ENCODE data around the gene KIF5A. TPM values are rescaled to one million over a fixed set of nuclear protein-coding genes. Genes with fewer than 3 reads are reported as not detected.

The KIF5A gene
- total RNA-seq, 2 experiments from 2014 or later: 0.64 to 0.89 TPM

DNA sequence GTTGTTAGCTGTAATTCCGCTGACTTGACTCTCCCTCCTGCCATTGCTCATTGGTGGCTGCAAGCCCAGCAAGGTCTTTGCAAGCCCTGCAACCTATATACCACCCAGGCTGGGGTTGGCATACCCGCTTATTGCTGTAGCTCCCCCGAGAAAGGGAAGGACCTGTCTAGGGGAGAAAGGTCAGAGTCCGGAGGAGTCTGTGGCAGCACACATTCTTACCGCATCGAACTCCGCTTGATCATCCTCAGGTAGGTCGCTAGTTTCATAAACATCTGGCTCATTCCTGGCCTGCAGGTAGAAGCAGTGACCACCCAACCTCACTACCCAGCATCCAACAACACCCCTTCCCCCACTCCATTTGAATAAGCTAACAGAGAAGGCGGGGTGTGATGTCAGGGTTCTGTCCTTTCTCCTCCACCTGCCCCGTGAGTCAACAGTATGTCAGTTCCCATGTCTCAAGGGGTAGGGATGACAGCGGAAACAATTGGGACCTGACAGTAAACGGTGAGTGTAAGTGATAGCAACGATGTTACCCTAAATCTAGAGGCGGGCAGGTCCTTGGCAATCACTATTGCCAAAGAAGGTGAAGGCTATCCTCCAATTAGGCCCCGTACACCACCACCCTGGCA is 3.9 kb upstream of the KIF5A start:
- H3K36me3 Mint-ChIP-seq (ENCODE audit: low read depth): peaks cover 16% of the 10 kb centered on the region
- DNase-seq: no peak
- H3K4me3 Mint-ChIP-seq: peak overlapping the region; percentile 92
- H3K9me3 Mint-ChIP-seq: no peaks in the 10 kb centered on the region
- peaks cover 51% of the 10 kb centered on the region for H3K4me1 Mint-ChIP-seq
- peak overlapping the region; percentile 93 for H3K27ac Mint-ChIP-seq
- H3K27me3 Mint-ChIP-seq: peaks cover 14% of the 10 kb centered on the region
- CTCF ChIA-PET: interaction anchor here (0.8 to 1.9 kb wide), 8 partner anchors 13 to 126 kb away, joined by 3 to 6 read pairs (median 3); partner anchors contain the start of gene GLI1
- POLR2A ChIA-PET: interaction anchor here (1.0 kb wide), 1 partner anchor 22 kb away, joined by 3 read pairs; no protein-coding TSS in a partner anchor

GRCh38 chr12:57546438-57547287 is 3.2 kb upstream of the KIF5A start, which contains the start of gene DCTN2:
TSS of gene DCTN2 (minus strand) at chr12:57547192. CDS start at chr12:57547063, 129 bp downstream.
- H3K36me3 Mint-ChIP-seq (ENCODE audit: low read depth): peaks cover 12% of the 10 kb centered on the region
- peaks cover 51% of the 10 kb centered on the region for H3K4me1 Mint-ChIP-seq
- ChIA-PET CTCF (interaction anchor here (0.8 to 1.9 kb wide), 9 partner anchors 15 to 125 kb away, joined by 3 to 6 read pairs (median 3); partner anchors contain the start of gene GLI1), POLR2A (interaction anchor here (1.0 kb wide), 1 partner anchor 23 kb away, joined by 3 read pairs; no protein-coding TSS in a partner anchor)
- H3K4me3 Mint-ChIP-seq: peak within 1 kb of the TSS; percentile 92
- H3K27me3 Mint-ChIP-seq: peaks cover 14% of the 10 kb centered on the region
- H3K9me3 Mint-ChIP-seq: no peaks in the 10 kb centered on the region
- peak; percentile 97 for DNase-seq
- peak within 1 kb of the TSS; percentile 93 for H3K27ac Mint-ChIP-seq

GRCh38 chr12:57547288-57548012 is 2.4 kb upstream of the KIF5A start:
- CTCF ChIA-PET: interaction anchor here (1.0 to 1.3 kb wide), 4 partner anchors 17 to 73 kb away, joined by 3 read pairs; no protein-coding TSS in a partner anchor
- Mint-ChIP-seq H3K9me3 (no peaks in the 10 kb centered on the region), H3K4me1 (peaks cover 51% of the 10 kb centered on the region), H3K36me3 (ENCODE audit: low read depth) (peaks cover 9% of the 10 kb centered on the region), H3K4me3 (peak overlapping the region; percentile 92), H3K27ac (peak overlapping the region; percentile 93), H3K27me3 (peaks cover 14% of the 10 kb centered on the region)
- no peak for DNase-seq
- POLR2A ChIA-PET: interaction anchor here (1.0 kb wide), 1 partner anchor 23 kb away, joined by 3 read pairs; no protein-coding TSS in a partner anchor

DNA sequence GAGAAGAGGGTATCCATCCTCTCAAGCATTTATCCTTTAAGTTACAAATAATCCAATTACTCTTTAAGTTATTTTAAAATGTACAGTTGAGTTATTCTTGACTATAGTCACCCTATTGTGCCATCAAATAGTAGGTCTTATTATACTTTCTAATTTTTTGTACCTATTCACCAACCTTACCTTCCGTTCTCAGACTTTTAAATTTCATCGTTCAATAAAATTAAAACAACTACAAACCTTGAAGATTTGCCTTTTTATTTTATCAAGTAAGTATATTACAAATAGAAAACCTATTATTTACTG is 1.9 kb upstream of the KIF5A start:
- H3K27me3 Mint-ChIP-seq: peaks cover 14% of the 10 kb centered on the region
- peaks cover 51% of the 10 kb centered on the region for H3K4me1 Mint-ChIP-seq
- H3K4me3 Mint-ChIP-seq: peak overlapping the region; percentile 92
- ChIA-PET CTCF (no interaction called here), POLR2A (no interaction called here)
- DNase-seq: no peak
- no peaks in the 10 kb centered on the region for H3K9me3 Mint-ChIP-seq
- peaks cover 9% of the 10 kb centered on the region for H3K36me3 Mint-ChIP-seq (ENCODE audit: low read depth)
- H3K27ac Mint-ChIP-seq: no peak overlapping the region

DNA sequence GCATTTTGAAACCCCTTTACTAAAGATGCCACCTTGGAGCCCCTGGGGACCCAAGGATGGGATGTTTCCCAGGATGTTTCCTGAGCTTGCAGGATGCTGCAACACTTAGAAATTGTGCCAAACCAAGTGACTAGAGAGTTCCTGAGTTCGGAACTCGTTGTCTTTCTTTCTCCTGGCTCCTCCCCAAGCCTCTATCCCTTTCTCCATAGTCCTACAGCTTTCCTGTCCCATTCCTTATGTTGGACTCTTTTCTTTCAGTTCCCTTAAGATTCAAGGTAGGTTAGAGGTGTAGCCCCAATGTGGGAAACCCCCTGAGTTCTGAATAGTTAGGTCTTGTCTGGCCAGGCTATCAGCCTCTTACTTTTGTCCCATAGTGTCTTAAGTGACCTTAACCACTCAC is 1.4 kb upstream of the KIF5A start:
- CTCF ChIA-PET: interaction anchor here (0.6 kb wide), 1 partner anchor 82 kb away, joined by 4 read pairs; no protein-coding TSS in a partner anchor
- Mint-ChIP-seq H3K4me3 (no peak overlapping the region), H3K27me3 (peaks cover 14% of the 10 kb centered on the region), H3K36me3 (ENCODE audit: low read depth) (peaks cover 9% of the 10 kb centered on the region), H3K9me3 (no peaks in the 10 kb centered on the region), H3K27ac (no peak overlapping the region), H3K4me1 (peaks cover 49% of the 10 kb centered on the region)
- POLR2A ChIA-PET: no interaction called here
- DNase-seq: no peak

GRCh38 chr12:57549203-57549908 is 488 bp upstream of the KIF5A start:
- CTCF ChIA-PET: interaction anchor here (0.6 kb wide), 1 partner anchor 81 kb away, joined by 4 read pairs; no protein-coding TSS in a partner anchor
- DNase-seq: no peak
- Mint-ChIP-seq H3K4me1 (peaks cover 42% of the 10 kb centered on the region), H3K27me3 (peaks cover 14% of the 10 kb centered on the region), H3K9me3 (no peaks in the 10 kb centered on the region), H3K27ac (no peak overlapping the region), H3K36me3 (ENCODE audit: low read depth) (peaks cover 9% of the 10 kb centered on the region), H3K4me3 (peak overlapping the region; percentile 56)
- POLR2A ChIA-PET: no interaction called here

GRCh38 chr12:57550641-57551549 is 1.1 kb downstream of the KIF5A start:
- DNase-seq: no peak
- peaks cover 14% of the 10 kb centered on the region for H3K27me3 Mint-ChIP-seq
- no peaks in the 10 kb centered on the region for H3K9me3 Mint-ChIP-seq
- H3K4me1 Mint-ChIP-seq: peaks cover 29% of the 10 kb centered on the region
- H3K27ac Mint-ChIP-seq: peak overlapping the region; percentile 20
- peak overlapping the region; percentile 52 for H3K4me3 Mint-ChIP-seq
- H3K36me3 Mint-ChIP-seq (ENCODE audit: low read depth): no peaks in the 10 kb centered on the region
- CTCF ChIA-PET: no interaction called here
- POLR2A ChIA-PET: no interaction called here

DNA sequence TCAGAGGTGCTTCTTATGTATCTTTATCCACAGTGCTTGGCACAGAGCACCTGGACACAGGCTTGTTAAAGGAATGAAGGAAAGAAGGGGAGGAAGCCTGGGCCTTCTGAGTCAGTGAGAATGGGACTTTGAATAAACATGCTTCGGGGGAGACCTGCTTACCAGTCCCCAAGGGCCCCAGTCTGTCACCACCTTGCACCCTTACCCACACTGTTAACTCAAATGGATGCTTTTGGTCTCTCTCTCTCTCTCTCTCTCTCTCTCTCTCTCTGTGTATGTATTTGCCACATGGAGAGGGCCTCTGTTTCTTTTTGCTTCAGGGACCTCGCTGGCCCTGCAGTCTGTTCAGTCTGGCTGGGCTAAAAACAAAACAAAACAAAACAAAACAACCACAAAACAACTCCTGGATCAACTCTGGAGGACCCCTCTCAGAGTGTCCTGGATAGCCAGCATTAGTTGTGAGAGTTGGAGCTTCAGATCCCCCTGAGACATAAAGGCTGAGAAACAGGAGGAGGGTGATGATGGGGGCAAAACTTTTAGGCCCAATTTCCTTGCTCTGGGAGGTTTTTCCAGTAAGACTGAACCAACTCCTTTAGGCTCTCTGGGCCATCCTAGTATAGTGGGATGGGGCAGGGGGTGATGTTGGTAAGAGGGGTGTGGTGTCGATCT is 1.9 kb downstream of the KIF5A start:
- DNase-seq: no peak
- H3K27ac Mint-ChIP-seq: no peak overlapping the region
- ChIA-PET POLR2A (no interaction called here), CTCF (interaction anchor here (0.5 to 1.0 kb wide), 2 partner anchors 14 to 221 kb away, joined by 3 read pairs; no protein-coding TSS in a partner anchor)
- peaks cover 22% of the 10 kb centered on the region for H3K4me1 Mint-ChIP-seq
- H3K4me3 Mint-ChIP-seq: no peak overlapping the region
- H3K9me3 Mint-ChIP-seq: no peaks in the 10 kb centered on the region
- H3K36me3 Mint-ChIP-seq (ENCODE audit: low read depth): no peaks in the 10 kb centered on the region
- H3K27me3 Mint-ChIP-seq: peaks cover 14% of the 10 kb centered on the region

DNA sequence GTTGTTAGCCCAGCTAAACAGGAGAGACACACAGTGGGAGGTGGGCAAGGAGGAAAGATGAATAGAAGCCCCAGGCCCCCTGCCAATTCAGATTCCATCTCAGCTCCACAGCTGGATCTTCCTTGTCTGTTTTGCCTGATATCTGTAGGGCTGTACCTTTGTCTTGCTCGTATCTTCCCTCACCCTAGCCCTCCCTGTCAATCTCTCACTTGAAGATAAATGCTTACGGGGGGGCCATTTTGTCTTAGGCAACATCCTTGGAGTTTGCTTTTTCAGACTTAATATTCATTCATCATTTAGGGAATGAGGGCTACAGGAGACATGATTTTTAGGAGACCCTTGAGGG is 2.4 kb downstream of the KIF5A start:
- ChIA-PET CTCF (interaction anchor here (0.5 to 1.4 kb wide), 4 partner anchors 15 to 296 kb away, joined by 3 read pairs; no protein-coding TSS in a partner anchor), POLR2A (no interaction called here)
- no peak overlapping the region for H3K27ac Mint-ChIP-seq
- H3K9me3 Mint-ChIP-seq: no peaks in the 10 kb centered on the region
- no peaks in the 10 kb centered on the region for H3K36me3 Mint-ChIP-seq (ENCODE audit: low read depth)
- H3K4me1 Mint-ChIP-seq: peaks cover 19% of the 10 kb centered on the region
- no peak for DNase-seq
- no peak overlapping the region for H3K4me3 Mint-ChIP-seq
- peaks cover 14% of the 10 kb centered on the region for H3K27me3 Mint-ChIP-seq

DNA sequence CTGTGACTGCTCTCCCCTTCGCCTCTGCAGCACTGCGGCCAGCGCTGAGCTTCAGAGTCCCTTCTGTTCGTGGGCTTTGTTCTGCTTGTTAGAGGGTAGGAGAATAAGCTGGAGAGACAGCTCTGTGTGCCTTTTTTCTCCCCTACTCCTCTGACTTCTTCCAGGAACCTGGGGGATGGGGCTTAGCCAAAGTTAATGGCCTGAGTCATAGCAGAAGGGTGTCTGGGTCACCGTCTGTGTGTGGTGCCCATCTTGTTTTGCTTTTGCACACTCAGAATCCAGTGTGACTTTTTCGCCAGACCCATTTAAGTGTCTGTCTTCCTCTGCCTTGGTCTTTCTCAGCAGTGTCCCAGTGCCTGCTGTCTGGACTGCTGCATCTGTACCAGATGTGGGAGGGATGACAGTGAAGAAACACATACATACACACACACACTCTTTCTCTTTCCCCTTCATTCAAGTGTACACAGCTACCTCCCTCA is 3.0 kb downstream of the KIF5A start:
- ChIA-PET POLR2A (interaction anchor here (0.6 kb wide), 1 partner anchor 78 kb away, joined by 3 read pairs; no protein-coding TSS in a partner anchor), CTCF (interaction anchor here (1.0 to 1.4 kb wide), 2 partner anchors 30 to 295 kb away, joined by 3 read pairs; no protein-coding TSS in a partner anchor)
- DNase-seq: no peak
- Mint-ChIP-seq H3K9me3 (no peaks in the 10 kb centered on the region), H3K27ac (no peak overlapping the region), H3K36me3 (ENCODE audit: low read depth) (no peaks in the 10 kb centered on the region), H3K4me3 (no peak overlapping the region), H3K4me1 (peaks cover 14% of the 10 kb centered on the region), H3K27me3 (peaks cover 14% of the 10 kb centered on the region)

All from activated CD4-positive, alpha-beta T cell treated with anti-CD3 and anti-CD28 coated beads, Interleukin-2, amount 10 ng/mL, durations not matched to agents 7 days and 5 days (primary cell).